ENCODE results near the gene GPR107. TPM values are rescaled to one million over a fixed set of nuclear protein-coding genes. Genes with fewer than 3 reads are reported as not detected.

Gene GPR107
- total RNA-seq, 4 donors from 2014 or later: 20.7 to 27.7 (median 25.6) TPM

GRCh38 chr9:130064621-130065020 is 10.9 kb downstream of the GPR107 start:
- TF ChIP-seq, protein P1, sequence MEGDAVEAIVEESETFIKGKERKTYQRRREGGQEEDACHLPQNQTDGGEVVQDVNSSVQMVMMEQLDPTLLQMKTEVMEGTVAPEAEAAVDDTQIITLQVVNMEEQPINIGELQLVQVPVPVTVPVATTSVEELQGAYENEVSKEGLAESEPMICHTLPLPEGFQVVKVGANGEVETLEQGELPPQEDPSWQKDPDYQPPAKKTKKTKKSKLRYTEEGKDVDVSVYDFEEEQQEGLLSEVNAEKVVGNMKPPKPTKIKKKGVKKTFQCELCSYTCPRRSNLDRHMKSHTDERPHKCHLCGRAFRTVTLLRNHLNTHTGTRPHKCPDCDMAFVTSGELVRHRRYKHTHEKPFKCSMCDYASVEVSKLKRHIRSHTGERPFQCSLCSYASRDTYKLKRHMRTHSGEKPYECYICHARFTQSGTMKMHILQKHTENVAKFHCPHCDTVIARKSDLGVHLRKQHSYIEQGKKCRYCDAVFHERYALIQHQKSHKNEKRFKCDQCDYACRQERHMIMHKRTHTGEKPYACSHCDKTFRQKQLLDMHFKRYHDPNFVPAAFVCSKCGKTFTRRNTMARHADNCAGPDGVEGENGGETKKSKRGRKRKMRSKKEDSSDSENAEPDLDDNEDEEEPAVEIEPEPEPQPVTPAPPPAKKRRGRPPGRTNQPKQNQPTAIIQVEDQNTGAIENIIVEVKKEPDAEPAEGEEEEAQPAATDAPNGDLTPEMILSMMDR (IDR thresholded peaks at IDR 0.05; ENCODE audit: low read depth): no peak

DNA sequence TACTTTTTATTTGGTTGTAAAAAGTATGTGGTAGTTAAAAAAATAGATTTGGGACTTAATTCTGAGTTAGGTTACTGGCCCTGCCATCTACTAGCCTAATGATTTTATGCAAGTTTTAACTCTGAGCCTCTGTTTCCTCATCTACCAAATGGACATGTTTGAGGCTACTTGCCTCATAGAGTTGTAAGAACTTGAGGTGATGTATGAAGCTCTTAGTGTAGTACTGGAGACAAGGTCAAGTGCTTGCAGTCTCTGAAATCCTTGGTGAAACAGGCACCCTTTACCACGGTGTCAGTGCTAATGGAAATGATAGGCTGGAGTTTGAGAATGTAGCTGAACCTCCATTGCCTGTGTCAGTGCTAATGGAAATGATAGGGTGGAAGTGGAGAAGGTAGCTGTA is 15.3 kb downstream of the GPR107 start:
- TF ChIP-seq, protein P1 (IDR thresholded peaks at IDR 0.05; ENCODE audit: low read depth): no peak

DNA sequence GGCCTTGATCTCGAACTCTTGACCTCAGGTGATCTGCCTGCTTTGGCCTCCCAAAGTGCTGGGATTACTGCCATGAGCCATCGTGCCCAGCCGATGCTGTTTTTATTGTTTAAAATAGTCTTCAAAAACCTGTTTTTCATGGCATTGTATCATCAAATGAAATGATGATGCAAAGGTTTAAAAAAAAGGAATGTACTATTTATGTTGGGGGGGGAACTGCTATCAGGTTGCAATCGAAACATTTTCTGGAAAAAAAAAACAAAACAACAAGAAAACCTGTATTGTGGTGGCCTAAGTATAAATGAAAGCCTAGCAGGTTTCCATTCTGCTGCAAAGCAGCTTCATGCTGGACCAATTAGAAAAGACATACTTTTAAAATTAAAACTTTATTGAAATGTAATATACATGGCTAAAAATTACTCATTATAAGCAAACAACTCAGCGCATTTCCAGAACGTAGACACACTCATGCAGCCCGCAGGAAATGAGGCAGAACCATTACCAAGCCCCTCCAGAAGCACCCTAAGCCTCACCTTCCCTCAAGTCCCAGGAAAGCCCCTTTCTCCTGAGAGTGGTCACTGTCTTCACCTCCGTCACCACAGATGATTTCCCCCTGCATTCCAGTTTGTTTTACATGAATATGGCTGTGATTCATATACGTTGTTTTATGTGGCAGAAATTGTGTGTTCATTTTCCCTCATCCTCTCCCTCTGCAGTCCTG is 19.0 kb downstream of the GPR107 start:
- TF ChIP-seq, protein P1 (IDR thresholded peaks at IDR 0.05; ENCODE audit: low read depth): no peak

DNA sequence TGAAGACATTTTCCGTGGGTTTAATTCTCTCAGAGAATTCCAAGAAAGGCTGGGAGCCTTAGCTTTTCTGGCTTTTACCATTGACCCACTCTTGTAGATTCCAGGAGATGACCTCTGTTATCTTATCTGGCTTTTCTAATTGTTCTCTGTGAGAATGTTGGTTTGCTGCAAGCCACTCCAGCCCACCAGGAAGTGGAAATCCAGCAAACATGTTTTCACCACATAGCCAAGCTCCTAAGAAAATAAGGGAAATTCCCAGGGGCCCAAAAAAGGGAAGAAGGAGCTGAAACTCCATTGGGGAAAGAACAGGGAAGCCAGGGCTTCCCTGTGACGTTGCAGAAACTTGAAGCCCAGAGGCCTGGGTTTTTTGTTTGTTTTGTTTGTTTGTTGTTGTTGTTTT is 19.7 kb downstream of the GPR107 start:
- TF ChIP-seq, protein P1 (IDR thresholded peaks at IDR 0.05; ENCODE audit: low read depth): no peak

- TF ChIP-seq, protein P1 (IDR thresholded peaks at IDR 0.05; ENCODE audit: low read depth): no peak
These were observed 24.8 kb downstream of the GPR107 start for GRCh38 chr9:130078547-130078946.

GRCh38 chr9:130084337-130084736 is 30.6 kb downstream of the GPR107 start:
- TF ChIP-seq, protein P1 (IDR thresholded peaks at IDR 0.05; ENCODE audit: low read depth): no peak

DNA sequence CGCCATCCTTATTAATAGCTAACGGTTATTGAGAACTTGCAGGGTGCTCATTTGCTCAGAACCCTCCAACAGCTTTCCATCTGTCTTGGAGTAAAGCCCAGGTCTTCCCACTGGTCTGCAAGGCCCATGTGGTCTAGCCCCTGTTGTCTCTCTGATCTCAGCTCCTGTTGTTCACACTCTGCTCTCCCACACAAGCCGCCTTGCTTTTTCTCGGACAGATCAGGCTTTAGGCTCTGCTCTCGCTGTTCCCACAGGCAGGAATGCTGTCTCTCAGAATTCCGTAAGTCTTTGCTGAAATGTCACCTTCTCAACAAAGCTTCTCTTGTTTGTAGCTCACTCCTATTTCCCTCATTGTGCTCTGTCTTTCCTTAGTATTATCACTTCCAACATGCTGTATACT is 34.3 kb downstream of the GPR107 start:
- TF ChIP-seq, protein P1 (IDR thresholded peaks at IDR 0.05; ENCODE audit: low read depth): no peak

All from subcutaneous adipose tissue (tissue), 4 donors.